Activated gamma-delta T cell treated with Interleukin-2 at 50 U/mL for 16 hours (primary cell): ENCODE data around the gene ING4.
A peak's percentile ranks its signal among the peaks of the same experiment; 100 is the strongest.

ENCODE experiments used
- DNase-seq: peaks from one replicate; pipeline ENCODE4 v3.0.0-alpha.2; 2020

Gene ING4

DNA sequence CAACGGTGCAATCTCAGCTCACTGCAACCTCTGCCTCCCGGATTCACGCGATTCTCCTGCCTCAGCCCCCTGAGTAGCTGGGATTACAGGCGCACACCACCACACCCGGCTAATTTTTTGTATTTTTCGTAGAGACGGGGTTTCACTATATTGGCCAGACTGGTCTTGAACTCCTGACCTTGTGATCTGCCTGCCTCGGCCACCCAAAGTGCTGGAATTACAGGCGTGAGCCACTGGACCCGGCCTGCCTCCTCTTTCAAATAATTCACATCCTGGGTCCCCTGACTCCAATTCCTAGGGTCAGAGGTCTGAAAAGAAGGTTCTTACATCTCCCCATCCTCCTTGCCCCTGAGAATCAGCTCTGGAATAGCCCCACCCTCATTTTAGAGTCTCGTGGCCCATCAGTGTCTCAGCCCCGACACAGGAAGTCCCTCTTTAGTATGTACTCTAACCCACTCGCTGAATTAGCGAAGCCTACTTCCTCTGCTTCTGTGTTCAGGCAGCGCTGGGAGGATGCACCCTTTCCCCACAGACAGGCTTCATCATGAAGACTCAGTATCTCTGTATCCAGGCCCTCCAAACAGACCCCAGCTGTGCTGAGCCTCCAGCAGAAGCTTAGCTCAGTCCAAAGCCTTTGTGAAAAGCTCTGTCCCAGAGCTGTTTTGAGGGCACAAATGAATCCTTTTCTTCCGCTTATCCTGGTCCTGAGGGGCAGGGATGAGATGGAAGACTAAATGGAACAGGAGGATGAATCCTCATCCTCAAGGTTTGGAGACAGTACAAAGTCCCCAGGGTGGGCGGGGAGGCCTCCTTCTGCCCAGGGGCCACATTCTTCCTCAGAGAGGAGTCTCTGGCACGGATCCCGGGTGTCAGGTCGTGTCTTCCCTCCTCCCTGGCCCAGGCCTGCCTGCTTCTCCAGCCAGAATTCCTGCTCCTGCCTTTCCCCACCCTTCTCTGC lies 30.6 kb downstream of the ING4 start:
- DNase-seq = peak; percentile 56

DNA sequence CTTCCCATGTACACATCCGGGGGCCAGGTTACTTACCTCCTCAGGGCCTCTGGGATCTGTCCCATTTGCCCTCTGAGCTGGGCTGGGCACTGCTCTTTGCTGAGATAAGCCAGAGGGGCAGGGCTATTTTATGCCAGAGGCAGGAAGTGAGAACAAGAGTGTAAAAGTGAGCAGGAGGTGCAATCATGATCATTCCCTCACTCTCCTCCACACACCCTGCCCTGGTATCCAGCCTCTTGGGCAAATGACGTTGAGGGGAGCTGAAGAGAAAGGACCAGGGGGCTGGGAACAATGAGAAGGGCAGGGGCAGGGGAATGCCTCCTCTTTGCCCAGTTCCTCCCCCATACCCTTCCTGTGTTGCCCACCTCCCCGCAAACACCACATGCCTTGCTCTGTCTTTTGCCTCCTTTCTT lies 31.4 kb downstream of the ING4 start:
- DNase-seq = no peak

DNA sequence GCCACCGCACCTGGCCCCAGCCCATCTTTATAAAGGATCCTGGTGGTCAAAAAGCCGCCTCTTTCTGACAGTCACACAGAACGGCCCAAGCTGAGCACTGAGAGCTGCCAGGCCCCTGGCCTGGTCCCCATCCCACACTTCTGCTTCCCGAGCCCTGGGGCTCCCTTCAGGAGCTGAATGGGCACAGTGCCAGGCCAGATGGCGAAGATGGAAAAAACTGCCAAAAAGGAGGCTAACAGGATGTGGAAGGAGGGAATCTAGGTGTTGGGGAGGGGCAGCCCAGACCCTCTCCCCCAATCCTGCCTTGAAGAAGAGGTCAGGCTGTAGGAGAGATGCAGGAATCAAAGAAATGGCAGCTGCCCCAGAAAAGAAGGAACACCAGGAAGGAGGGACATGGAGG lies 32.2 kb downstream of the ING4 start:
- no peak for DNase-seq

DNA sequence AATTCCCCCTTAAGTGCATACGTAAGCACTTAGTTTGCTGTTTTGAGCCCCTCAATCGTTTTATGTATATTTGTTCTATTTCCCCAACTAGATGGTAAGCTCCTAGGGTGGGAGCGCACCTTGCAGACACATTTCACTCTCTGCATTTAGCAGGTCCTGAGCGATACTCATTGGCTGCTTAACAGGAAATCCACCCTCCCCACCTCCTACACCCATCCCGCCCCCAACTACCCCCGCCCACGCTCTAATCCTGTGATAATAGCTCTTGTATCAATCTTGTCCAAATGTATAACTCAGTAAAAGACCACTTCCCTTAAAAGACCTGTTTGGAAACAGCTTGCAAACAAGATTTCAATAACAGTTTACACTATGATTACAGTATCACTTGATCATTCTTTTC lies 35.3 kb downstream of the ING4 start:
- DNase-seq = peak; percentile 49

DNA sequence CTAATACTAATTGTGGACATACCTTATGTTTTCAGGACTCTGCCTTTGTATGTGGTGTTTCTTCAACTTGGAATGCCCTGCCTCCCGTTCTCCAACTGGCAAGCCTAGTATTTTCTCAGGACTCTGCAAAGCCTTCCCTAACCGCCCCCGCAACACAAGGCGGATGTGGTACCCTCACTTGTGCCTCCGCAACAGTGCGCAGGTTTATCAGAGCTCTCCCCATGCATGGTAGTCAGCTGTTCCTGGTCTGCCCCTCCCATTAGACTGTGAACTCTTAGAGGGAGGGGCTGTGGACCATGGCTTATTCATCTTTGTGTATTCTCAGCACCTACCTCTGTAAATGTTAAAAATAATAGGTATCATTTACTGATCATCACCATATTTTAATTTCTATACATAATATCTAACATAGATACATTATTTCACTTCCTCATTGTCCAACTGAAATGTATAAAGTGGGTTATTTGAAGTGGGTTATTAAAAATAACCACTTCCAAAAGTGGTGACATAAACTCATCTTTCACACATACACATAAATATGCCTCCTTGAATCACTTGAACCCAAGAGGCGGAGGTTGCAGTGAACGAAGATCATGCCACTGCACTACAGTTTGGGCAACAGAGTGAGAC lies 36.1 kb downstream of the ING4 start:
- DNase-seq = no peak

DNA sequence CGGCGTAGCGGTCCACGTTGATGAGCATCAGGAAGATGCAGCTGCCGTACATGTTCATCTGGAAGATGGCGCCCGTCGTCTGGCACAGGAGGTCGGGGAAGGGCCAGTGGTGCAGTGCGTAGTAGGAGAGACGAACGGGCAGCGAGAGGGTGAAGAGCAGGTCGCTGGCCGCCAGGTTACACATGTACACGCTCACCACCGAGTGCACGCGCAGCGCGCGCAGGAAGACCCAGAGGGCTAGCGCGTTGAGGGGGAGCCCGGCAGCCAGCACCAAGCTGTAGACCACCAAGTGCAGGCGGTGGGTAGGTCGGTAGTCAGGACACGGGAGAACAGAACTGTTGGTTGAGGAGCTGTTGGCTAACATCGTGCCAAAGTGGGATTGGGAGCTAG lies 42.0 kb downstream of the ING4 start:
- no peak for DNase-seq

DNA sequence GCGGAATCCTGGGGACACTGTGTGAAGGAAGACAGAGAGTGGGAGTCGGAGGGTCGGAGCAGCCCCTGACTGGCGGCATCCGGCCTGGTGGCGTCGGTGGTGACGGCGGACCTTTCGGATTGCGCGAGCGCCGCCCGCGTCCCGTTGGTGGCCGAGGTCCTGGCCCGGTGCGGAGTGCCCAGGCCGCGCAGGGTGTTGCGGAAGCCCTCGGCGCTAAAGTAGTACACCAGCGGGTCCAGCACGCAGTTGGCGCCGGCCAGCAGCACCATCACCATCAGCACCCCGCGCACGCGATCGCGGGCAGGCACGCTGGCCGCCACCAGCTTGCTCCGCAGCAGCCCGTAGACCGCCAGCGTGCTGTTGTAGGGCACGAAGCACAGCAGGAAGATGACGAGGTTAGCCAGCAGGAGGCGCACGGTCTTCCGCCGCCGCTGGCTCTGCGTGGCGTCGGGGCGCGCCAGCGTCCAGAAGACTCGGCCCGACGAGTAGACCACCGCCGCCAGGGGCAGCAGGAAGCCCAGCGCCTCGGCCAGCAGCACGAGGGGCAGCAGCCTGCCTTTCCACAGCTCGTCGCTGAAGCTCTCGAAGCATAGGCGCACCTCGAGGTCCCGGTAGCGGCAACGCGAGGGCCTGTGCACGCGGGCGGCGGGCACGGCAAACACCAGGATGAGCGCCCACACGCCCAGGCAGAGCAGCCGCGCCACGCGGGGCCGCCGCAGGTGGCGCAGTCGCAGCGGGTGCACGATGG lies 42.6 kb downstream of the ING4 start:
- DNase-seq = peak; percentile 37

DNA sequence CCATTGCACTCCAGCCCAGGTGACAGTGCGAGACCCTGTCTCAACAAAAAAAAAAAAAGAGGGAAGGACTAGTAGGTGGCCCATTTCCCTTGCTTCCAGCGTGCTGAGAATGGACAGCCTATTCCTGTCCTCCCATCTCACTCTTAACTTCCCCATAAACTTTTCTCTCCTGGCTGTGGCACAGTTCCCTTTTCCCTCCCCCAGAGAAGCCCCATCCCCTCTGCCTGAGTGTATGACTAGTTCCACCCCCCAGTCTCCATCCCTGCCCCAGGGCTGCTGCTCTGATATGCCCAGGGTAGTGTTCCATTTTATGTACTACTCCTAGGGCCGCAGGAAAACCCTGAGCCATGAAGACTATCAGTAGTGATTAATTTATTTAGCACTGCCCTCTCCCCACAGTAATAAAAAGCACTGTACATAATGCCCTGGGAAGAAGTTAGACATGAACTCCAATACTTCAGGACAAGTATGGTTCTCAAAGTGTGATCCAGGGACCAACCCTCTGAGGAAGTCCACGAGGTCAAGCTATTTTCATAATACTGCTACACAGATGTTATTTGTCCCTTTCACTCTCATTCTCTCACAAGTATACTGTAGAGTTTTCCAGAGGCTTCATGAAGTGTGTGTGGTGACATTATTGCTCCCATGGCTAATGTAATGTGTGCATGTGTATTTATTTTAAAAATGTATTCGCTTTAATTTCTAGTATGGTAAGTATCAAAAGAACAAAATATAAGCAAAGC lies 44.3 kb downstream of the ING4 start:
- no peak for DNase-seq

DNA sequence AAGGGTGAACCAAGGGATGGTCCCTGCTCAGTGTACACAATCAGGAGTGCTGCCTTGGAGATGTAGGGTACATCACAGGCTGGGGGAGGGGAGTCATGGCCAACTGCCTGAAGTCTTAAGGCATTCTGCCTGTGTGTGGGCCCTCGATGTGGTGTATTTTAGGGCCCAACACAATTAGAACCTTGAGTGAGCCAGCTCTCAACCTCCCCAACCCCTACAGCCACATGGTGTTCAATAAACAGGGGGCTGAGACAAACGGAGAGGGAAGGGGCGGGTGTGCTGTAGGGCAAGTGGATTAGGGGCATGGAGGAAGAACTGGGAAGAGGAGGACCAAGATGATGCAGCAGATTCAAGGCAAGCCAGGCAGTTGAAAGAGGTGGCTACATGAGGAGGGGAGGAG lies 47.1 kb downstream of the ING4 start:
- DNase-seq = no peak

DNA sequence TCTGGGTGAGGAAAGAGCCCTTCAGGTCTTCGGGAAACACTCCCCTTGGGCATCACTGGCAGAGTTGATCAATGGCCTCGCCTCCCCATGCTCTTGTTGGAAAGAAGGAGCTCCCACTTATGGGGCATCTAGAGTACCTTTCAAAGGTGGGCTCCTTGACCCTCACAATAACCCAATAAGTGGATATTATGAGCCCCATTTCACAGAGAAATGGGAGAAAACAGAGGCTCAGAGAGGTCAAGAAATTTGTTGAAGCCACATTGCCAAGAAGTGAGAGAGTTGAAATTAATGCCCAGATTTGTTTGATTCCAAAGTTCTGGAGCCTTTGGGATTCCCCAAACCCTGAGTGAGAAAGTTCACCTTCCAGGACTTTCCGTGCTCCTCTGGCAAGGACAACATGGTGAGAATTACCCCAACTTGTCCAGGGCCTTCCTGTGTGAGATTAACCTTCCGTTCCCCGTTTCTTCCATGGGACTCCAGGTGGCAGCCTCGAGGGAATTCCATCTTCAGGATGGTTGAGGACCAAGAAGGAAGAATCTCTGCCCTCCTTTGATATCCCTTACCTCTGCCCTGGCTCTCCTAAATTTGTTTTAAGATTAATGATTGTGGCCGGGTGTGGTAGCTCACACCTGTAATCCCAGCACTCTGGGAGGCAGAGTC lies 48.3 kb downstream of the ING4 start:
- no peak for DNase-seq

DNA sequence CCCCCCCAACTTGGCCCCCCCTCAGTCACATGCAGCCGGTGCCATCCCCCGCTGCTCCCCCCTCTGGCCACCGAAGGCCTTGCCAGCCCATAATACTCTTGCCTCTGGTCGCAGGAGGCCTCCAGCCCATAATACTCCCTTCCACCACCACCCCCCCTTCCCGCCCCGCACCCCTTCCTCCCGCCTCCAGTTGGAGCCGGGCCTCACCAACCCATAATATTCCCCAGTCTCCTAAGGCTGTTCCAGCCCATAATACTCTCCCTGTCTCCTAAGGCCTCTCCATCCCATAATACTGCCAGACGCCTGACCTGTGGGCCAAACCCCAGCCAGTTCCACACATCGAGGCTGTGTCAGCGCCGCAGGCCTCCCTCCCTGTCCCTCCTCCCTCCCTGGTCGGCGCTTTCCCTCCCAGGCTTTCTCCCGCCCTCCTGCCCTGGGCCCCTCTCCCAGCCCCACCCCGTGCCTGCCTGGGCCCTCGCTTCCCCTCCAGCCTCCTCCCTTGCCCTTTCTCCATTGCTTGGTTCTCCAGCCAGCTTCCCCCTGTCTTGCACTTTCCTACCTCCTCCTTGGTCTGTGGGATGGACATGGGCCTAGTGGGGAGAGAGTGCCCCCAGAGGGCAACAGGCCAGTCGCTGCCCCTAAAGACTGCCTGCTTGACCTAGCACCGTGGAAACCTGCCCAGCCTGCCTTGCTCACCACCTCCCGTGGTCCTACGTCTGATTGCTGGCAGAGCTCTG lies 49.0 kb downstream of the ING4 start:
- DNase-seq = peak; percentile 60

DNA sequence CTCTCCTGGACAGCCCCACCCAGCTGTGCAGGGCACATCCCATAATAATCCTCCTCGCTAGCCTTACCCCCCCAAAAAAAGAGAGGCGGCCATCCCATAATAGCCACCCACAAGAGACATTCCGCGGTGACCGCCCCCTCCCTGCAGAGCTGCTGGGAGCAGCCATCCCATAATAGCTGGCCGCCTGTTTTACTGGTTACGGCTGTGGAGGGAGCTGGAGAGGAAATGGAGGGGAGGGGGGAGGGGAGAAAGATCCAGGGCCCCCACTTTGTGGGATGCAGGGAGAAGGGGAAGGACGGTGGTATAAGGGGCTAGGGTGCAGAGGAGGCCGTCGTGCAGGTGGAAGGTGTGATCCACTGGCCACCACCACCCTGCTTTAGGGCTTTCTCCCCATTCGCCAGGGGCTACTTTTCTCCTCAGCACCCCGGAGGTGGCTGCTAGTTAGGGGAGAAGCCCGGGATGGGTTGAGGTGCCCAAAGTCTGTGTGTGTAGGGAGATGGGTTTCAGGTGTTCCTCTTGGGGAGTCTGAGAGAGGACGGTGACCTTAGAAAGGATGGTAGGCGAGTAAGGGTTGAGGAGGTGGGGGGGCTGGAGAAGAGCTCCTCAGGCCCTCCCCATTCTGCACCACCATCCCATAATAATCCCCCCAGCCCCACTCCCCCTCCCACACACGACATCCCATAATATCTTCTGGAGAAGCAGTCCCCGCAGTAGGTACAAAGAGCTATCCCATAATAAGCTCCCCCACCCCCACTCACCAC lies 49.7 kb downstream of the ING4 start:
- DNase-seq = peak; percentile 42

DNA sequence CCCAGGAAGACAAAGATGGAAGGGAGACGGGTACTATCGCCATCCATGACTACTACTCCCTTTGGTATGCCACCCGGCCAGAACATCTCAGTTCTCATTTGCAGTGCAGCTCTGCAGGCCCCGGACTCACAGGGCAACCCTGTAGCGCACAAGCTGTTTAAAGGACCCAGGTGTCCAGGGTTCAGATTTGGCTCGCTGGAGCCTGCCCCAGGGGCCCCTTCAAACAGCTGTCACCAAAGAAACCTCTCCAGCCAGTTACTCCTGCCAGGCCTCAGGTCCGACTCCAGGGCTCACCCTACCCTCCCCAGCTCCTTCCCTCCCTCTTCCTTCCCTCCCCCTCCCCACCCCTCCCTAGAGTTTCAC lies 50.3 kb downstream of the ING4 start:
- no peak for DNase-seq

DNA sequence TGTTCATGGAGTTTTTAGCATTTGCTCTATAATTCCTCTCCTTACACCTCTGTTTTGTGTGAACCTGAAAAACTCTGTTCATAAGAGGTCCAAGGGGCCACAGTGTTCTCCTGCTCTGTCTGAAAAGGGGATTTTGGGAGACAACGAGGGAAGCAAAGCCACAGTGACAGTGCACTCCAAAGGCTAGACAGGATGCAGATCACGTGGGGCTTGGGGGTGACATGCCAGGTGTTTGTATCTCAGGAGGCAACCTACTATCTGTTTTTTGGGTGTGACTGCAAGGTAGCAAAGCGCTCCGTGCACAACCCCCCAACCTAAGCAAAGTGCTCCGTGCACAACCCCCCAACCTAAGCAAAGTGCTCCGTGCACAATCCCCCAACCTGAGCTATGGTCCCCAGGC lies 50.7 kb downstream of the ING4 start:
- peak; percentile 29 for DNase-seq

DNA sequence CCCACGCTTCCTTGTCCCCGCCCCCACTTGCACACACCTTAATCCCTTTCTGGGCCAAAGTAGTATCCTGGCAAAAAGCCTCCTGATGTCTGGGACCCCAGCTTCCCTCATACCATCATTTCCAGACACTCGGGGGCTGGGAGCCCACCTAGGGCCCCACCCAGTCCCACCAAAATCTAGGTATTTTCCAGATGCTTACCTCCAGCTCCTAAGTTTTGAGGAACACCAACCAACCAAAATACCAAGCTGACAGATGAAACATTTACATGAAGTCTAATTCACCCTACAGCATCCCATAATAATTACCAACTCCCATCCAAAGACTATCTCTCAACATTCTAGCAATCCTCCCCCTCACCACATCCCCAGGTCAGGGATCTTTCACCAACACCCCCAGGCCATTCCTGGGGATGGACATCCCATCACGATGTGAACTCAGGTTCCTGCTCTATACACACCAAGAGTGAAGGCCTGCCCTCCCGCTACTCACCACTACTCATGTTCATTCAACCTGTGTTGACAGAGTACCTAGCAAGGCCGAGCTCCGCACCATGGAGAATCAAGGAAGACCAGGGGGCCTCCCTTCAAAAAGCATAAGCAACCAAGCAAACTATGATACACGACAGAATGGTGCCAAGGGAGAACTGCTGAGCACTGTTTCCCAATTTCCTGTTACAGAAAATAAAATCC lies 54.2 kb downstream of the ING4 start:
- DNase-seq = no peak

DNA sequence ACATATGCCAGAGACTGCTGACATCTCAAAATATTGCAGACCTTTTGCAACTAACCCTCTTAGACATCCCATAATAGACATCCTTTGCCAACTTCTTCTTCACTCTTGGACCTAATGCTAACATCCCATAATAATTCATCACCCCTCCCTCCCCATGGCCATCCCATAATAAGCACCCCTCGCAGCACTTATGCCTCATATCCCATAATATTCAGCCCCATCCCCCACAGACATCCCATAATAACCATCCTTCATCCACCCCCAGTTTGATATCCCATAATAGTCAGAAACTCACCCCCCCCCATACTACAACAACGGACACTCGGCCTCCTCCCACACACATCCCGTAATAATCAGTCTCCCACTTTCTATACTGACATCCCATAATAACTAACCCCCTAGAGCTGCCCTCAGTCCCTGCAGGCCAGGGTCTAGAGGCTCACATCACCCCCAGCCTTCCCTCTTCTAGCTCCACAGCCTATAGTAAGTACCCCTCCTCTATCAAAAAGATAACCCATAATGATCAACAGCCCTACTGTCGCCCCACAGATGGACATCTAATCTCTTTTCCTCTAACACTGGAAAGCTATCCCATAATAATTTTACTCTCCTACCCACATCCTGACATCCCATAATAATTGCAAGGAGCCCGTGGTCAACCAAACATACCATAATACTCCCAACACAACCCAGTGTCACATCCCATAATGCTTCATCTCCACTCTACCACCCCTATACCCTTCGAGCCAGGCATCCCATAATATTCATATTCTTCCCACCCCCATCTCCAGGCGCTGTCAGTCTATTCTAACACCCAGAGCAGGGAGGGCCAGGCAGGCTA lies 54.9 kb downstream of the ING4 start:
- DNase-seq = peak; percentile 57

DNA sequence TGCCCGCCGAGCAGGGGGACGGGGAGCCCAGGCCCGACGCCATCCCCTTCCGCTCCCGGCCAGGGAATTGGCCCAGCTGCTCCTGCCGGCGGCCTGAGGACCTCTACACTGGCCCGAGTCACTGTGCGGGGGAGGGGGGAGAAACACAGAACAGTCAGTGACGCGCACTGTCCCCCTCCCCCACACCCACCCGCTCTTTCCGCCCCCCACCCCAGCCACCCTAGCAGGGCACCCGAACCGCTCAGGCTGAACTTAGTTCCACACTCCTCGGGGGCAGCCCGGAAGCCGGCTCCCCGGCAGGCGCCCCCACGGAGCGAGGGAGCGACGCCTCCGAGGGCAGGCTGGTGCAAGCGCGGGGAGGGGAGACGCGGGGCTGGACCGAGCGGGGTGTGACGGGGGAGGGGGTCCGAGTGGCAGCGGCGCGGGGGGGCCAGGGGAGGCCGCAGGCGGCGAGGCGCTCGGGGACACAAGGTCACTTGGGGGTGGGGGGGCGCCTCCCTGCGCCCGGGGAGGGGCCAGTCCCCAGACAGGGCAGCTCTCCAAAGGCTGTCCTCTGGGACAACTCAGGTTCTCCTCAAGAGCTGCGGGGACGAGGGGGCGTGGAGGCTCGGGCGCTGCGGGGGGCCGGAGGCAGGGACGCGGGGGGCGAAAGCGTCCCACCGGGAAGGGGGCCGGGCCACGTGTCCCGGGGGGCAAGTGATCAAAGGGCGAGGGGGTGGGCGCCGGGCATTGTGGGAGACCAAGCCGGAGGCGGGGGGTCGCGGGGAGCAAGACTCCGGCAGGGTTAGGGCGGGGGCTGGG lies 56.4 kb downstream of the ING4 start:
- peak; percentile 63 for DNase-seq
